ENCODE data around the gene PLCXD3.

PLCXD3 gene

DNA sequence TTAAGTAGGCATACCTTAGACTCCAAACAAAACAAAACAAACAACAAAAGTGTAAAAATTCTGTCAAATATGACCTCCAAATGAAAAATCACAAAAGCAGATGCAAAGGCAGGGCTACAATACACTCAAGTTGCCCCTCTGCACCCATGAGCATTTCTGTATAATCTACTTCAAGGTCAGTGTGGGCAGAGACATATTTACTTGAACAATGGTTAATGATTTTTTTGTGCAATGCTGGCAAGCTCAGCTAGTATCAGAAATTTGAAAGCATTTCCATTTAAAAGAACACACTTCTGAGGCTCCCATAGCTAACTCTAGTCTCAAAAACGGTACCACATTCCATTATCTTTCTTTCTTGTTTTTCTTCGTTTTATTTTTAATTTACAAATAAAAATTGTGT lies 57.9 kb downstream of the PLCXD3 start:
- no peaks in the 10 kb centered on the region for H3K9me3 Mint-ChIP-seq
- no peaks in the 10 kb centered on the region for H3K36me3 Mint-ChIP-seq
- H3K4me3 Mint-ChIP-seq, result no peak overlapping the region
- ATAC-seq (replicated peaks) (no peak), DNase-seq (no peak)
- no peaks in the 10 kb centered on the region for H3K27me3 Mint-ChIP-seq
- no peaks in the 10 kb centered on the region for H3K4me1 Mint-ChIP-seq
- no peak overlapping the region for H3K27ac Mint-ChIP-seq

- H3K4me3 Mint-ChIP-seq, result no peak overlapping the region
- ATAC-seq (replicated peaks) (no peak), DNase-seq (no peak)
- H3K27ac Mint-ChIP-seq, result no peak overlapping the region
- no peaks in the 10 kb centered on the region for H3K36me3 Mint-ChIP-seq
- no peaks in the 10 kb centered on the region for H3K4me1 Mint-ChIP-seq
- H3K27me3 Mint-ChIP-seq, result no peaks in the 10 kb centered on the region
- peaks cover 0 to 1% of the 10 kb centered on the region in 2 donors for H3K9me3 Mint-ChIP-seq
Observed at GRCh38 chr5:41447650-41448510, 62.5 kb downstream of the PLCXD3 start.

GRCh38 chr5:41445937-41446563 lies 64.4 kb downstream of the PLCXD3 start:
- Mint-ChIP-seq H3K27me3 (no peaks in the 10 kb centered on the region), H3K9me3 (peaks cover 0 to 1% of the 10 kb centered on the region in 2 donors), H3K27ac (no peak overlapping the region), H3K4me3 (no peak overlapping the region), H3K36me3 (no peaks in the 10 kb centered on the region), H3K4me1 (no peaks in the 10 kb centered on the region)
- ATAC-seq (replicated peaks) (no peak), DNase-seq (no peak)

DNA sequence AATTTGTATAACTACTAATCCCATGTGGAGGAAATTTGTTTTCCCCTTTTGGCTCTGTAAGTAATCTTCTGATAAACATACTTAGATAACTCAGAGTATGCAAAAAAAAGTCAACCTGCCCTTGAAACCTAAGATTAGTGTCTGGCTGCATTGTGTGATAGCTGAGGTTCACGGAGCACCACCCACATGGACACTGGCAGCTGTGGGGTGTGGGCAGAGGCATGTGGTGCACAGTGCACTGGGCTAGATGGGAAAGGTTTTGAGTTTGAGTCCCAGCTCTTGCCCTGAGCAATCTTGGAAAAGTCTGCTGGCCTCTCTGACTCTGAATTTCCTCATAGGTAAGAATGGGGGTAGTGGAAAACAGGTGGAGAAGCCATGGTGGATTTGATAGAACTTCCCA lies 75.1 kb downstream of the PLCXD3 start:
- DNase-seq (no peak), ATAC-seq (replicated peaks) (no peak)
- Mint-ChIP-seq H3K27ac (no peak overlapping the region), H3K27me3 (no peaks in the 10 kb centered on the region), H3K4me3 (no peak overlapping the region), H3K4me1 (no peaks in the 10 kb centered on the region), H3K36me3 (no peaks in the 10 kb centered on the region), H3K9me3 (peaks cover 4% of the 10 kb centered on the region in 2 donors)

DNA sequence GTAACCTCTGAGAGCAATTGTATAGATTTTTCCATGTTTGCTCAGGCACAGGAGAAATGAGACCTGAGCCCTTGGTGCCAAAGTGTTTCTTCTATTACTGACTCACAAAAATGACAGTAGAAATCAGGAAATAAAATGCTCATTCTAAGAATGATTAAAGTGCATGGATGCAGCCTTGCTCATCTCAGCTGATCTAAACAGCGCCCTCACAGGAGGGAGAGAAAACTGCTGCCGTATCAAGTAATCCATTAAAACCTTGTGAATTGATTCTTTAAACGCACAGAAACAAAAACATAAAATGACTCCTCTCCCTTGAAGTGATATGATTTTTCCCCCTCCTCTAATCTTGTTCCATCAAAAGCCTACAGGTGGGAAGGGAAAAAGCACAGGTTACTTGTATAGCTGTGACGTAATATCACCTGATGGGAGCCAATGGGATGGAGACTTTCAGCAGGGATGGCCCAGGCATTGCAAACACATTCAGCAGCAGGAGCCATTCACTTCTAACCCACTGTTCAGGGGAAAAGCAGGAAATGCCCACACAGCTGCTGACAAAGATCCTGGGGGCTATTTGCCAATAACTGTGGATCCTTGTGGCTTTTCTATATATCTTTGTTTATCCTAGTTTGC lies 76.7 kb downstream of the PLCXD3 start:
- H3K4me3 Mint-ChIP-seq, result no peak overlapping the region
- no peaks in the 10 kb centered on the region for H3K27me3 Mint-ChIP-seq
- no peak for ATAC-seq (replicated peaks)
- H3K9me3 Mint-ChIP-seq, result peaks cover 4% of the 10 kb centered on the region in 2 donors
- no peak overlapping the region for H3K27ac Mint-ChIP-seq
- no peak for DNase-seq
- no peaks in the 10 kb centered on the region for H3K36me3 Mint-ChIP-seq
- no peaks in the 10 kb centered on the region for H3K4me1 Mint-ChIP-seq

DNA sequence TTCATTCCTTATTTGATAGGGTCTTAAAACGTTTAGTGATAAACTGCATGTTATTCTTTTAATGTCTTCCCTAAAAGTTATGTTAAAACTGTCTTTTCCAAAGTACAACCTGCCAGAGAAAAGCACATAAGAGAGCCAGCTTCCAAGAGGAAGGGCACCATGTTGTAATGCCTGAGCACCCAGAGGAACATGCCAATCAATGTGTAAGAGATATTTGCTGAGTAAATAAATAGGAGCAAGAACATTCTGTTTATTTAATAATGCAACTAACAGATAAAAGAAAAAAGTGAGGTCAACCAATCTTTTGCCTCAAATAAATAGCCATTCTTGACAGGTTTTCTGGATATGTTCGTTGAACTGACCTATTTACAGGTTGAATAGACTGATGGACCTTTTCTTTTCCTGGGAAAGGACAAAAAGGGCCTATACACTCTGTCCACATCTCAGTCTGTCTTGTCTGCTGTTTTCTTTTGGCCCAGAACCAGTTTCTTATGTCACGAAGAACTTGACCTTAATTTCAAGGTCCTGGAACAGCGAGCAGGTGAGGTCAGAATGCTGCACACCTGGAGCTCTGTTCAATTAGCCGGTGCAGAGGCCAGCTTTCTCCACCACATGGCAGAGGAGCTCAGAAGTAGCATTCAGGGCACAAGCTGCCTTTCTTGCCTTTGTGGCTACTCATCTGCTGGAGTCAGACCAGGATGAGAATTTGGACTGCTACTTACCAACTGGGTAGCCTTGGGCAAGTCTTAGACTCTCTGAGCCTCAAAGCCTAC lies 77.7 kb downstream of the PLCXD3 start:
- no peak overlapping the region for H3K27ac Mint-ChIP-seq
- H3K4me1 Mint-ChIP-seq, result no peaks in the 10 kb centered on the region
- no peak for ATAC-seq (replicated peaks)
- H3K4me3 Mint-ChIP-seq, result no peak overlapping the region
- peaks cover 4% of the 10 kb centered on the region in 2 donors for H3K9me3 Mint-ChIP-seq
- DNase-seq, result no peak
- H3K36me3 Mint-ChIP-seq, result no peaks in the 10 kb centered on the region
- H3K27me3 Mint-ChIP-seq, result no peaks in the 10 kb centered on the region

DNA sequence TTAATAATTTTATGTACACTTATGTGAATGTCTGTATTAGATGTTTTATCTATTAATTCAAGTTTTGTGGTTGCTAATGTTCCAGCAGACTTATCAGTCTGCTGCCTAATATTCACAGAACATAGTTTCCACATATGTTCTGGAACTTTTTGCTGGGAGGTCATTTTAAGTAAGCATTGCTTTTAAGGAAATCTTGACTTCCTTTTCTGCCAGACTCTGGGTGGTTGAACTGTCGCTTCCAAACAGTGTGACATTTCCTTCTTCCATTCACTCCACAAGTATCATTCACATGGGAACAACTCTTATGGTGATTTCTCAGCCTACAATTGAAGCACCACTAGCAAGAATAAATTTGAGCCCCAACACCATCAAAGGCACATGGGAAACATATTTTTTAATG lies 82.9 kb downstream of the PLCXD3 start:
- no peak for DNase-seq

DNA sequence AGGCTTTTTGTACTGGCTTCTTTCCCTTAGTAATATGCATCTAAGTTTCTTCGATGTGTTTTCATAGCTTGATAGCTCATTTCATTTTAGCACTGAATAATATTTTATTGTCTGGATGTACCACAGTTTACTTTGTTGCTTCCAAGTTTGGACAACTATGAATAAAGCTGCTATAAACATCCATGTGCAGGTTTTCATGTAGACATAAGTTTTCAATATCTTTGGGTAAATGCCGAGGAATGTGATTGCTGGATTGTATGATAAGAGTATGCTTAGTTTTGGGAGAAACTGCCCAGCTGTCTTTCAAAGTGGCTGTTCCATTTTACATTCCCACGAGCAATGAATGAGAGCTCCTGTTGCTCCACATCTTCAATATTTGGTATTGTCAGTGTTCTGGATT lies 84.7 kb downstream of the PLCXD3 start:
- Mint-ChIP-seq H3K27ac (no peak overlapping the region), H3K4me3 (no peak overlapping the region), H3K9me3 (no peaks in the 10 kb centered on the region), H3K36me3 (no peaks in the 10 kb centered on the region), H3K27me3 (no peaks in the 10 kb centered on the region), H3K4me1 (no peaks in the 10 kb centered on the region)
- ATAC-seq (replicated peaks) (no peak), DNase-seq (no peak)

More for the DNA sequence above, 82.9 kb downstream of the PLCXD3 start:
- Mint-ChIP-seq H3K36me3 (no peaks in the 10 kb centered on the region), H3K27ac (no peak overlapping the region), H3K4me1 (no peaks in the 10 kb centered on the region), H3K4me3 (no peak overlapping the region), H3K27me3 (no peaks in the 10 kb centered on the region), H3K9me3 (no peaks in the 10 kb centered on the region)
- ATAC-seq (replicated peaks), result no peak

DNA sequence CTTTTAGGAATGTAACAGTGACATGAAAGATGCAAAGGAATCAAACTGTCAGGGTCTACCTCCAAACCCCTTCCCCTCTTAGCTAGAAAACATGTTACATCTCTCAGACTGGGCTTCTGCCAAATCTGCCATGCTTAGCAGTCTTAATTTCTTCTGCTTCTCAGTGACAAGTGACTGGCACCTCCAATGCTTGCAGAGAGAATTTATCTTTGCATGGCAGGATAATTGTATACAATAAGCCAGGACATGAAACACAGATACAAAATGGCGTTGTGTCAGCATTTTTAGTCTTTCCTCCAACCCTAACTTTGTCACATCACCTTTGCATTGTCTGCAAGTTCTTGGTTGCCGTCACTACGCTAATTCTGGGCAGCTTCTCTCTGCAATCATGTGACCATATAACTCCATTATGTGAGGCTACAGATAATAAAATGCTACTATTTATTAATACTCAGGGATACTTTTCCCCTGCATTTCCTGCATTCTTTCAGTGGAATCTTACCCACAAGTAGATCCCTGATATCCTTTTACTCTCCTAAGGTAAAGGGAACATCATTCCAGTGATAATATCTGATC lies 89.8 kb downstream of the PLCXD3 start:
- H3K27me3 Mint-ChIP-seq, result no peaks in the 10 kb centered on the region
- DNase-seq (no peak), ATAC-seq (replicated peaks) (no peak)
- no peak overlapping the region for H3K4me3 Mint-ChIP-seq
- H3K36me3 Mint-ChIP-seq, result no peaks in the 10 kb centered on the region
- no peaks in the 10 kb centered on the region for H3K4me1 Mint-ChIP-seq
- H3K9me3 Mint-ChIP-seq, result no peaks in the 10 kb centered on the region
- no peak overlapping the region for H3K27ac Mint-ChIP-seq

DNA sequence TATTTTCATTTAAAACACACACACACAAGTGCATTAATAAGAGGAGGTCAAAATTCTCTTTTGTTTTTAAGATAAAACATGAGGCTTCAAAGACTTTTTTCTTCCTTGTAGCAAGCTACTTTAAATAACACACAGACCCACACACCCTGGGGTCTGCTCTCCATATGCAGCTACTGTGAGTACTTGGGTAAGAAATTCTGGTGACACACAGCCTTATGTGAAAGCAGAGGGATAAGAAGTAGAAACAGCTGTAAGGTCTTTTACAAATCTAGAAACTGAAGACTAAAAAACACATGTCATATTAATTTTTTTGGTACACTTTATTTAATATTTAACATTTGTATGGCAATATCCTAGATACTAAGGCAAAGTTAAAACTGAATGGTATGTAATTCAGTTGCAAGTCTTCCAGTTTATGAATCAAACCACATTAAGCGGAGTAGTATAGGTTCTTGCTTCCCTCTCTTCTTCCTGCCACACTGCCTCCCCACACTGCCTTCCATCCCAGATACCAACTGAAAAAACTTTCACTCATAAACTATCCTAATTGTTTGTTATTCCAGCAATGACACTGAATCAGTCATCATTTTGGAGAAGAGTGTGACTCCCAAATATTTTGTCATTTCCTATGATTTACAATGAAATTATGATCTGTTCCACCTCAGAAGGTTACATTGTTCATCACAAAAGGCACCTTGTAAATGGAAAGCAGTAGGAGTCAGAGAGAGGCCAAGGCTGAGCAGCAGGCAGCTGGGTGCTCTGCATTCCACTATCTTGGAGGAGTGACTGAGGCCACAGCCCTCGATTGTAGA lies 92.0 kb downstream of the PLCXD3 start:
- H3K36me3 Mint-ChIP-seq, result no peaks in the 10 kb centered on the region
- no peaks in the 10 kb centered on the region for H3K27me3 Mint-ChIP-seq
- H3K4me1 Mint-ChIP-seq, result no peaks in the 10 kb centered on the region
- H3K27ac Mint-ChIP-seq, result no peak overlapping the region
- H3K9me3 Mint-ChIP-seq, result no peaks in the 10 kb centered on the region
- ATAC-seq (replicated peaks), result no peak
- DNase-seq, result no peak
- H3K4me3 Mint-ChIP-seq, result no peak overlapping the region

GRCh38 chr5:41416336-41416735 lies 94.1 kb downstream of the PLCXD3 start:
- DNase-seq (no peak), ATAC-seq (replicated peaks) (no peak)
- H3K4me1 Mint-ChIP-seq, result no peaks in the 10 kb centered on the region
- no peak overlapping the region for H3K4me3 Mint-ChIP-seq
- H3K27me3 Mint-ChIP-seq, result no peaks in the 10 kb centered on the region
- no peaks in the 10 kb centered on the region for H3K9me3 Mint-ChIP-seq
- H3K27ac Mint-ChIP-seq, result no peak overlapping the region
- H3K36me3 Mint-ChIP-seq, result no peaks in the 10 kb centered on the region

DNA sequence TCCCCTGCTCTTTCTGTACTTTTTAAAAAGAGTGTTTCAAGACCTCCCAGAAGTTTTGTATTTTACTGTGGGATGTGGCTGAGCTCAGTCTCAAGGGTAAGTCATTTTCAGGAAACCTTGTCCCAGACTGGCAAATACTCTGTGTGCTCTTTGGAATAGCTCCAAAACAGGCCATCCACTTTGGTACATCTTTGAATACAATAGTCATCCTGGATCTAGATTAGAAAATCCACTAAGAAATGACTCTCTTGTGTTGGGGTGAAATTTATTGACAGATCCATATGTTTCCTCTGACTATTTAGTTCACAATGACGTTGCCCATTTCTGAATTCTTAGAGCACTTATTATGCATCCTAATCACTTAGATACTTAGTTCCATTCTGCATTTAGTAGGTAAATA lies 95.2 kb downstream of the PLCXD3 start:
- H3K27ac Mint-ChIP-seq, result no peak overlapping the region
- no peaks in the 10 kb centered on the region for H3K4me1 Mint-ChIP-seq
- ATAC-seq (replicated peaks) (no peak), DNase-seq (no peak)
- H3K27me3 Mint-ChIP-seq, result no peaks in the 10 kb centered on the region
- no peaks in the 10 kb centered on the region for H3K36me3 Mint-ChIP-seq
- no peak overlapping the region for H3K4me3 Mint-ChIP-seq
- H3K9me3 Mint-ChIP-seq, result no peaks in the 10 kb centered on the region

GRCh38 chr5:41414598-41414997 lies 95.8 kb downstream of the PLCXD3 start:
- no peak for DNase-seq
- Mint-ChIP-seq H3K36me3 (no peaks in the 10 kb centered on the region), H3K4me3 (no peak overlapping the region), H3K27ac (no peak overlapping the region), H3K4me1 (no peaks in the 10 kb centered on the region), H3K9me3 (no peaks in the 10 kb centered on the region), H3K27me3 (no peaks in the 10 kb centered on the region)
- ATAC-seq (replicated peaks), result no peak
